Muscle of leg (tissue), 11 donors: Measurements from ENCODE around the gene ZNF484. TPM values are rescaled to one million over a fixed set of nuclear protein-coding genes. Genes with fewer than 3 reads are reported as not detected.

Source experiments
- DNase-seq: peaks from one replicate; pipeline ENCODE4 v3.0.0; 2013
- H3K27ac ChIP-seq: one replicate; pipeline ENCODE4 v1.5.1; 2013; ENCODE audit warnings: mild to moderate bottlenecking, low read length, control low read depth
- H3K27me3 ChIP-seq: one replicate; pipeline ENCODE4 v1.6.1; 2013; ENCODE audit warnings: low read length; ENCODE audit not compliant: control insufficient read depth, insufficient read depth
- H3K36me3 ChIP-seq: one replicate; pipeline ENCODE4 v1.6.1; 2013; ENCODE audit warnings: low read length; ENCODE audit not compliant: control insufficient read depth, insufficient read depth
- H3K4me1 ChIP-seq: one replicate; pipeline ENCODE4 v1.6.1; 2013; ENCODE audit warnings: low read length; ENCODE audit not compliant: control insufficient read depth, insufficient read depth
- H3K4me3 ChIP-seq: one replicate; pipeline ENCODE4 v1.5.1; 2013; ENCODE audit warnings: low read length, control low read depth
- H3K9me3 ChIP-seq: replicated peaks from 2 replicates; pipeline ENCODE4 v1.6.1; 2013; ENCODE audit warnings: low read depth, low read length; ENCODE audit not compliant: control insufficient read depth
- WGBS: methylation state at CpG from one replicate; pipeline ENCODE4 v1.1.5; 2013; ENCODE audit warnings: missing lambda C conversion rate; ENCODE audit not compliant: insufficient coverage; 5-methylcytosine and 5-hydroxymethylcytosine counted together
- polyA plus RNA-seq, 8 donors: library from polyadenylated mRNA; unstranded; fragments of 120-200 nt; gene quantifications; one replicate each; pipeline versions ENCODE4 v1.2.1 to v1.2.3, GENCODE V29; 2013; ENCODE audit warnings: inconsistent platforms in 1 of 8, low replicate concordance in 1 of 8; ENCODE audit not compliant: insufficient read length in 8 of 8, insufficient read depth in 1 of 8
- total RNA-seq: library from RNA; stranded (reverse); fragments of 120-200 nt; gene quantifications from one replicate; pipeline ENCODE4 v1.2.4, GENCODE V29; 2013

Gene ZNF484
- total and polyA plus RNA-seq, 9 donors, result 3.4 to 14.5 (median 4.5) TPM

- Histone ChIP-seq H3K27ac (no peak overlapping the region), H3K4me3 (no peak overlapping the region), H3K27me3 (peaks cover 38% of the 10 kb centered on the region), H3K4me1 (no peaks in the 10 kb centered on the region), H3K9me3 (no peaks in the 10 kb centered on the region), H3K36me3 (no peaks in the 10 kb centered on the region)
- DNase-seq, result no peak
- WGBS, result 72% methylated on average over 4 of the region's 9 CpGs
Measured at GRCh38 chr9:92795598-92796336, 82.1 kb downstream of the ZNF484 start.

Other genes starting within 250 kb of the ZNF484 start
- gene IPPK, start 207.9 kb downstream of the ZNF484 start, total RNA-seq, result 6.9 TPM
- 1 to 10 TPM; 6.2 to 9.2 (median 7.8) TPM for gene IPPK, start 207.9 kb downstream of the ZNF484 start, polyA plus RNA-seq
- gene BICD2, start 113.2 kb downstream of the ZNF484 start, total RNA-seq, result 24.6 TPM
- gene BICD2, start 113.2 kb downstream of the ZNF484 start, polyA plus RNA-seq, result 10 to 100 TPM; 24.0 to 37.1 (median 30.0) TPM
- gene FGD3, start 69.5 kb upstream of the ZNF484 start, total RNA-seq, result 2.8 TPM
- gene FGD3, start 69.5 kb upstream of the ZNF484 start, polyA plus RNA-seq, result 1 to 10 TPM; 2.4 to 4.8 (median 3.2) TPM
- gene SUSD3, start 180.7 kb upstream of the ZNF484 start, total RNA-seq, result 2.6 TPM
- gene SUSD3, start 180.7 kb upstream of the ZNF484 start, polyA plus RNA-seq, result 1 to 10 TPM; 1.7 to 3.9 (median 2.7) TPM
- 47.4 TPM for gene CARD19, start 218.2 kb upstream of the ZNF484 start, total RNA-seq
- 10 to 100 TPM; 32.9 to 51.4 (median 35.4) TPM for gene CARD19, start 218.2 kb upstream of the ZNF484 start, polyA plus RNA-seq